Measurements from ENCODE around the gene CRYGS.

CRYGS gene

DNA sequence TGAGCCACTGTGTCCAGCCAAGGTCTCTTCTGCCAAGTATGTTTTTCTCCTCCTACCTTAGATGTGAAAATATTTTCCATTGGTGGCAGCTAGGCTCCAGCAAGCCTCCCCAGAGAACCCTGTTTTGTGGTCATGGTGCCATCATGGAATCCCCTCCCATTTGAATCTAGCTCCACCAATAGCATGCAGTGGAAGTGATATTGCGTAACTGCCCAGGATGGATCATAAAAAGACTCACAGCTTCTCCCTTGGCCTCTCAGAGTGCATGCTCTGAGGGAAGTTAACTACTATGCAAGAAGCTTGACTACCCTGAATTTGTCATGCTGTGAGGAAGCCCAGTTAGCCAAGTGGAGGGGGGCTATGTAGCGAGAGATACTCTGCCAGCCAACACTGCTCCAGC lies 27.5 kb downstream of the CRYGS start:
- TF ChIP-seq FOXP2 (optimal IDR thresholded peaks at IDR 0.05; ENCODE audit: control extremely low read depth, extremely low read length, insufficient read depth) (no peak), EZH2 (IDR thresholded peaks at IDR 0.05) (no peak), POLR2AphosphoS5 (IDR thresholded peaks at IDR 0.05; ENCODE audit: borderline replicate concordance, low read depth, low read length) (no peak)
- Histone ChIP-seq H3K4me3 (no peak overlapping the region), H3K9ac (ENCODE audit: insufficient read length) (no peak overlapping the region), H3K9me3 (ENCODE audit: low read depth, low read length) (no peaks in the 10 kb centered on the region), H3K36me3 (ENCODE audit: insufficient read depth, low read length) (no peaks in the 10 kb centered on the region), H3K27ac (no peak overlapping the region)
- DNase-seq (ENCODE audit: low read depth, low spot score): no peak

DNA sequence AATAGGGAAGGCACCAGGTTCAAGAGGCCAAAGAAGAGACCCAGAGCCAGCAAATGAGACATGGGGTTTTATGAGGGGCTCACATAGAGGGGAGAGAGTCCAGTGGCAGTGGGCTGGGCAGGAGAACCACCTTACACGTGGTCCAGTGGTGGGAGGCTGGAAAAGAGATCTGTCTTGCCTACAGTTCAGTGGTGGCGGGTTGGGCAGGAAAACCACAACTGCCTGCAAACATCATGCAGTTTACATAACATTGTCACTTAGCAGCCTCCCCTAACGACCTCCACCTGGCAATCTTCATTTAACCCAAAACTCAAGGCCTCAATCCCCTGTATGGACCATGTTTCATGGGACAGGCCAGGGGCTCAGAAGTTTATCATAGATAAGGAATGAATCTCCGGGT lies 29.1 kb downstream of the CRYGS start:
- Histone ChIP-seq H3K27ac (no peak overlapping the region), H3K4me3 (no peak overlapping the region), H3K9ac (ENCODE audit: insufficient read length) (no peak overlapping the region), H3K9me3 (ENCODE audit: low read depth, low read length) (no peaks in the 10 kb centered on the region), H3K36me3 (ENCODE audit: insufficient read depth, low read length) (no peaks in the 10 kb centered on the region)
- TF ChIP-seq FOXP2 (optimal IDR thresholded peaks at IDR 0.05; ENCODE audit: control extremely low read depth, extremely low read length, insufficient read depth) (no peak), EZH2 (IDR thresholded peaks at IDR 0.05) (no peak), POLR2AphosphoS5 (IDR thresholded peaks at IDR 0.05; ENCODE audit: borderline replicate concordance, low read depth, low read length) (no peak)
- no peak for DNase-seq (ENCODE audit: low read depth, low spot score)

DNA sequence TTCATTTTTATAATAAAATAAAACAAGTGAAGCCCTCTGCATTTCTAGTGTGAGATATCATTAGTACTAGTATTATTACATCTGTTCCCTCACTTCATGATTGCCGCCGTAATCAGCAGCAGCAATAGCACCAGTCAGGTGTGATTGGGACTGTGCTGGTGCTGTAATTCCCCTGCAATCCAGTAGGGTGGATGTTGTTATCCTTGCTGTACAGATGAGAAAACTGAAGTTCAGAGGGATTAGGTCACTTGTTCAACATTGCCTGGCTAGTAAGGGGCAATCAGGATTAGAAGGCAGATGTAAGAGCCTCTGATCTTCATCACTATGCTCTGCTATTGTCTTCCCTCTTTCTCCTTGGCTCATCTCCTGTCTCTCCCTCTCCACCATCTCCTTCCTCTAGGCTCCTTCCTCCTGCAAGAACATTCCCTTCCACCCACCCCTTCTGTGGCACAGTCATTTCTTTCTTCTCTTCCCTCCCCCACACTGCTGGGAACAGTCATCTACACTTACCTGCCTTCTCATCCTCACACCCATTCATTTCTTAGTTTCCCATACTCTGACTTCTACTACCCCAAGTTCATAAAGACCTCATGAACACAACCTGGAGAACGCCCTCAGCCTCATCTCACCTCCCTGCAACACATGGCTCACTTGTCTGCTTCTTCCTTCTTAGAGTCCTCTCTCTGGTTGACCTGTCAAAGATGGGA lies 29.7 kb downstream of the CRYGS start:
- no peak for DNase-seq (ENCODE audit: low read depth, low spot score)
- no peak for TF ChIP-seq POLR2AphosphoS5 (IDR thresholded peaks at IDR 0.05; ENCODE audit: borderline replicate concordance, low read depth, low read length)
- TF ChIP-seq FOXP2 (optimal IDR thresholded peaks at IDR 0.05; ENCODE audit: control extremely low read depth, extremely low read length, insufficient read depth): no peak
- TF ChIP-seq EZH2 (IDR thresholded peaks at IDR 0.05): no peak

GRCh38 chr3:186513386-186513785 lies 30.8 kb downstream of the CRYGS start:
- H3K27ac ChIP-seq: no peak overlapping the region
- no peak for DNase-seq (ENCODE audit: low read depth, low spot score)
- no peak overlapping the region for H3K4me3 ChIP-seq
- H3K9me3 ChIP-seq (ENCODE audit: low read depth, low read length): no peaks in the 10 kb centered on the region
- H3K9ac ChIP-seq (ENCODE audit: insufficient read length): no peak overlapping the region
- no peak for TF ChIP-seq EZH2 (IDR thresholded peaks at IDR 0.05)
- no peak for TF ChIP-seq FOXP2 (optimal IDR thresholded peaks at IDR 0.05; ENCODE audit: control extremely low read depth, extremely low read length, insufficient read depth)
- H3K36me3 ChIP-seq (ENCODE audit: insufficient read depth, low read length): no peaks in the 10 kb centered on the region

More for the DNA sequence above, 29.7 kb downstream of the CRYGS start:
- H3K9me3 ChIP-seq (ENCODE audit: low read depth, low read length): no peaks in the 10 kb centered on the region
- H3K9ac ChIP-seq (ENCODE audit: insufficient read length): no peak overlapping the region
- no peak overlapping the region for H3K4me3 ChIP-seq
- H3K27ac ChIP-seq: no peak overlapping the region
- H3K36me3 ChIP-seq (ENCODE audit: insufficient read depth, low read length): no peaks in the 10 kb centered on the region

- TF ChIP-seq FOXP2 (optimal IDR thresholded peaks at IDR 0.05; ENCODE audit: control extremely low read depth, extremely low read length, insufficient read depth) (no peak), POLR2AphosphoS5 (IDR thresholded peaks at IDR 0.05; ENCODE audit: borderline replicate concordance, low read depth, low read length) (no peak), EZH2 (IDR thresholded peaks at IDR 0.05) (no peak)
- Histone ChIP-seq H3K9ac (ENCODE audit: insufficient read length) (no peak overlapping the region), H3K9me3 (ENCODE audit: low read depth, low read length) (no peaks in the 10 kb centered on the region), H3K4me3 (no peak overlapping the region), H3K27ac (no peak overlapping the region), H3K36me3 (ENCODE audit: insufficient read depth, low read length) (no peaks in the 10 kb centered on the region)
- DNase-seq (ENCODE audit: low read depth, low spot score): no peak
These were observed 31.4 kb downstream of the CRYGS start for GRCh38 chr3:186512570-186513302.

DNA sequence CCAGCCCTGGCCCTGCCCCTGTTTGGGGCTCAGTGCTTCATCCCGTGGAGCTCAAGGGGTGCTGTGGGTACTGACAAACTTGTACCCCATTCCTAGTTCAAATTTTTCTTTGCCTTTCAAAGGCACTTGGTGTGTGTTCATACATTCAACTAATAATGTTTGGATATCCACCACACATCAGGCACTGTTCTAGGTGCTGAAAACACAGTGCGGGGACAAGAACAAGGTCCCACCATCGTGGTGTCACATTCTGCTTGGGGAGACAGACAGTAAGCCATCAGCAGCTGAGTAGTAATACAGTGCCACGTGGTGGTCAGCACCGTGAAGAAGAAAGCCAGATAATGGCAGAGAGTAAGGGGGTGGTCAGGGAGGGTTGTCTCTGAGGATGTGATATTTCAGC lies 32.5 kb downstream of the CRYGS start:
- H3K27ac ChIP-seq: no peak overlapping the region
- no peaks in the 10 kb centered on the region for H3K9me3 ChIP-seq (ENCODE audit: low read depth, low read length)
- H3K4me3 ChIP-seq: no peak overlapping the region
- H3K36me3 ChIP-seq (ENCODE audit: insufficient read depth, low read length): no peaks in the 10 kb centered on the region
- TF ChIP-seq FOXP2 (optimal IDR thresholded peaks at IDR 0.05; ENCODE audit: control extremely low read depth, extremely low read length, insufficient read depth) (no peak), EZH2 (IDR thresholded peaks at IDR 0.05) (no peak), POLR2AphosphoS5 (IDR thresholded peaks at IDR 0.05; ENCODE audit: borderline replicate concordance, low read depth, low read length) (no peak)
- DNase-seq (ENCODE audit: low read depth, low spot score): no peak
- no peak overlapping the region for H3K9ac ChIP-seq (ENCODE audit: insufficient read length)

GRCh38 chr3:186511245-186511644 lies 32.9 kb downstream of the CRYGS start:
- Histone ChIP-seq H3K9ac (ENCODE audit: insufficient read length) (no peak overlapping the region), H3K27ac (no peak overlapping the region), H3K4me3 (no peak overlapping the region), H3K36me3 (ENCODE audit: insufficient read depth, low read length) (no peaks in the 10 kb centered on the region), H3K9me3 (ENCODE audit: low read depth, low read length) (no peaks in the 10 kb centered on the region)
- TF ChIP-seq POLR2AphosphoS5 (IDR thresholded peaks at IDR 0.05; ENCODE audit: borderline replicate concordance, low read depth, low read length) (no peak), EZH2 (IDR thresholded peaks at IDR 0.05) (no peak), FOXP2 (optimal IDR thresholded peaks at IDR 0.05; ENCODE audit: control extremely low read depth, extremely low read length, insufficient read depth) (no peak)
- no peak for DNase-seq (ENCODE audit: low read depth, low spot score)

- no peak for DNase-seq (ENCODE audit: low read depth, low spot score)
- Histone ChIP-seq H3K9me3 (ENCODE audit: low read depth, low read length) (no peaks in the 10 kb centered on the region), H3K27ac (no peak overlapping the region), H3K4me3 (no peak overlapping the region), H3K9ac (ENCODE audit: insufficient read length) (no peak overlapping the region), H3K36me3 (ENCODE audit: insufficient read depth, low read length) (no peaks in the 10 kb centered on the region)
- no peak for TF ChIP-seq FOXP2 (optimal IDR thresholded peaks at IDR 0.05; ENCODE audit: control extremely low read depth, extremely low read length, insufficient read depth)
- no peak for TF ChIP-seq POLR2AphosphoS5 (IDR thresholded peaks at IDR 0.05; ENCODE audit: borderline replicate concordance, low read depth, low read length)
- no peak for TF ChIP-seq EZH2 (IDR thresholded peaks at IDR 0.05)
These were observed 33.7 kb downstream of the CRYGS start for GRCh38 chr3:186510374-186511079.
